K562 (cell line): Measurements from ENCODE around the gene ABCA3. TPM values are rescaled to one million over a fixed set of nuclear protein-coding genes. Genes with fewer than 3 reads are reported as not detected.

Source experiments
- ATAC-seq: fragments of 200-7000 bp; cut with Tn5 transposase; 3 replicates; pipeline ENCODE4 v1.9.1; 2020; ENCODE audit warnings: moderate library complexity
- BruUV-seq: library from RNA; stranded (reverse); fragments of 400-500 nt; replicated peaks from 2 replicates; lab custom pipeline; 2021; lab: Mats Ljungman, UMichigan
- CTCF ChIA-PET: fragments of 300-600 bp; formaldehyde crosslinking; extraction: SDS; loops from one replicate; lab custom pipeline; 2021; ENCODE audit warnings: low intra/inter-chr PET ratio; lab: Yijun Ruan, JAX
- POLR2A ChIA-PET: fragments of 300-600, 350-650 bp; sonication (Branson Sonifier 250); formaldehyde crosslinking; extraction: SDS; loops from one replicate; lab custom pipeline; 2021; ENCODE audit warnings: antibody characterized with exemption, inconsistent platforms; lab: Yijun Ruan, JAX
- DNase-seq, 4 experiments: peaks; one replicate each; pipeline versions ENCODE4 v3.0.0 to v3.0.0-alpha.2; 2011 to 2018; ENCODE audit warnings: low spot score in 3 of 4, mixed read lengths in 3 of 4; ENCODE audit errors: extremely low read depth in 1 of 4
- FAIRE-seq: peaks from 2 replicates; lab custom pipeline; 2011; peaks lifted over from hg19 to GRCh38; lab: Jason Lieb, UNC
- H2AFZ ChIP-seq: 2 replicates; pipeline ENCODE4 v1.6.0; 2011; ENCODE audit warnings: low read depth, low read length, control low read depth, inconsistent platforms
- H3K27ac ChIP-seq: fragments of 200-600 bp; 3 replicates; pipeline ENCODE4 v1.8.0; 2011; ENCODE audit warnings: low read depth, mild to moderate bottlenecking, control low read depth, inconsistent platforms, low read length, moderate library complexity, mixed read lengths; ENCODE audit errors: extremely low read depth
- H3K27me3 ChIP-seq, 2 experiments: fragments of 300-600 bp in 1 of 2; 2 replicates in 1 of 2; 3 replicates in 1 of 2; pipeline versions ENCODE4 v1.6.0 to v1.8.0; 2011; ENCODE audit warnings: inconsistent platforms in 2 of 2, low read length in 2 of 2, mild to moderate bottlenecking in 1 of 2, mixed read lengths in 1 of 2, moderate library complexity in 1 of 2; ENCODE audit not compliant: control insufficient read depth in 2 of 2, insufficient read depth in 2 of 2
- H3K36me3 ChIP-seq: fragments of 300-600 bp; 3 replicates; pipeline ENCODE4 v1.8.0; 2011; ENCODE audit warnings: mild to moderate bottlenecking, low read length, inconsistent platforms; ENCODE audit not compliant: control insufficient read depth, insufficient read depth
- H3K4me1 ChIP-seq, 2 experiments: fragments of 200-600 bp in 1 of 2; replicated peaks in 1 of 2; 2 replicates in 1 of 2; 3 replicates in 1 of 2; pipeline versions ENCODE4 v1.5.1 to v1.8.0; 2011; ENCODE audit warnings: inconsistent platforms in 2 of 2, low read length in 2 of 2, mild to moderate bottlenecking in 1 of 2, mixed read lengths in 1 of 2, moderate library complexity in 1 of 2; ENCODE audit not compliant: control insufficient read depth in 2 of 2, insufficient read depth in 2 of 2
- H3K4me2 ChIP-seq: 2 replicates; pipeline ENCODE4 v1.6.1; 2011; ENCODE audit warnings: low read length, control low read depth, inconsistent platforms, mixed read lengths; ENCODE audit not compliant: insufficient read depth
- H3K4me3 ChIP-seq: fragments of 200-600 bp; sonication (generic), shearing (Covaris generic); 2 replicates; pipeline ENCODE4 v1.5.1; 2016; ENCODE audit warnings: control low read depth, inconsistent platforms
- H3K79me2 ChIP-seq: fragments of 200-600 bp; 3 replicates; pipeline ENCODE4 v1.8.0; 2011; ENCODE audit warnings: low read length, inconsistent platforms; ENCODE audit not compliant: control insufficient read depth, insufficient read depth
- H3K9ac ChIP-seq, 2 experiments: 2 replicates each; pipeline versions ENCODE4 v1.6.0 to v1.6.1; 2011; ENCODE audit warnings: low read depth in 2 of 2, low read length in 2 of 2, control low read depth in 1 of 2, inconsistent platforms in 1 of 2, mild to moderate bottlenecking in 1 of 2, mixed read lengths in 1 of 2; ENCODE audit not compliant: insufficient read depth in 1 of 2
- H3K9me1 ChIP-seq: one replicate; pipeline ENCODE4 v1.6.0; 2011; ENCODE audit warnings: inconsistent platforms, mild to moderate bottlenecking, low read length, moderate library complexity; ENCODE audit not compliant: control insufficient read depth, insufficient read depth
- H3K9me3 ChIP-seq: replicated peaks from 2 replicates; pipeline ENCODE4 v1.5.1; 2011; ENCODE audit warnings: low read depth, low read length, inconsistent platforms; ENCODE audit not compliant: control insufficient read depth, insufficient read depth
- H4K20me1 ChIP-seq: replicated peaks from 2 replicates; pipeline ENCODE4 v1.6.1; 2011; ENCODE audit warnings: low read length, inconsistent platforms, mixed read lengths; ENCODE audit not compliant: control insufficient read depth, insufficient read depth
- MBD2 ChIP-seq: sonication (generic); IDR thresholded peaks from 2 replicates; pipeline ENCODE4 v1.6.1; 2016; ENCODE audit warnings: low read depth, borderline replicate concordance
- MEIS2 ChIP-seq: fragments of 450-650 bp; IDR thresholded peaks from 2 replicates; pipeline ENCODE4 v1.6.1; 2014; ENCODE audit warnings: mild to moderate bottlenecking; ENCODE audit not compliant: partially characterized antibody
- MXI1 ChIP-seq: IDR thresholded peaks from 2 replicates; pipeline ENCODE4 v1.6.1; 2011; ENCODE audit warnings: low read depth, mild to moderate bottlenecking, improper control_type of control experiment, low read length
- NELFE ChIP-seq: IDR thresholded peaks from 2 replicates; pipeline ENCODE4 v1.6.1; 2011; ENCODE audit warnings: mild to moderate bottlenecking; ENCODE audit not compliant: insufficient read depth, insufficient read length
- PBX2 ChIP-seq, 2 experiments: IDR thresholded peaks in 1 of 2; conservative IDR thresholded peaks in 1 of 2; 2 replicates each; pipeline ENCODE4 v1.6.1; 2016; ENCODE audit warnings: low read depth in 2 of 2, mild to moderate bottlenecking in 1 of 2, missing compliant biosample characterization in 1 of 2, missing genetic modification characterization in 1 of 2, moderate library complexity in 1 of 2
- ZBTB12 ChIP-seq: fragments of 250-450 bp; sonication (Bioruptor Pico); IDR thresholded peaks from 2 replicates; pipeline ENCODE4 v1.4.0; 2020
- ZNF354B ChIP-seq: fragments of 250-450 bp; sonication (Bioruptor Pico); IDR thresholded peaks from 2 replicates; pipeline ENCODE4 v1.4.0; 2020
- WGBS: fragments of 100-300 bp; shearing (Covaris generic); methylation state at CpG from one replicate; pipeline ENCODE4 v1.1.6; 2016; ENCODE audit warnings: low coverage, mixed read lengths; ENCODE audit not compliant: insufficient coverage; ENCODE audit errors: missing lambda C conversion rate; 5-methylcytosine and 5-hydroxymethylcytosine counted together
- in situ Hi-C: fragments of 300-500 bp; cut with MboI; formaldehyde crosslinking; loops from 4 replicates; pipeline ENCODE4 v1.15.0; 2018; ENCODE audit warnings: inconsistent platforms, mixed read lengths
- intact Hi-C: fragments of 100-400 bp; cut with micrococcal nuclease; formaldehyde crosslinking; loops from 2 replicates; pipeline ENCODE4 v1.14.2; 2022
- polyA plus RNA-seq, 8 experiments: library from polyadenylated mRNA; depleted of rRNA in 4 of 8; stranded (reverse) in 5 of 8; unstranded in 3 of 8; fragments of >200 nt; fragmentation: Nextera tagmentation in 2 of 8; fragmentation: Illumina TruSeq in 1 of 8; extraction: Ambion mirVana in 2 of 8; extraction: Trizol in 1 of 8; gene quantifications; 2 replicates each; pipeline versions ENCODE4 v1.2.1 to v1.2.3, GENCODE V29; 2011 to 2014; ENCODE audit warnings: inconsistent platforms in 1 of 8, missing spikeins in 1 of 8
- total RNA-seq, 7 experiments: library from RNA; depleted of rRNA in 6 of 7; stranded (reverse); fragments of >200 nt in 6 of 7; fragmentation: Illumina TruSeq in 2 of 7; extraction: Trizol in 2 of 7; gene quantifications; 2 replicates each; pipeline versions ENCODE4 v1.2.1 to v1.2.3, GENCODE V29; 2011 to 2021; ENCODE audit warnings: low replicate concordance in 1 of 7

ABCA3 gene
- total and polyA plus RNA-seq, 9 of the 15 experiments (the other 6 are each of a cell fraction or from before 2014, with no cell fraction given) = 0.66 to 23.7 (median 6.9) TPM

GRCh38 chr16:2365397-2366294, 25.1 kb upstream of the ABCA3 start:
- no peaks in the 10 kb centered on the region for H3K9me1 ChIP-seq
- H3K4me1 ChIP-seq = peaks cover 0 to 4% of the 10 kb centered on the region in 2 experiments; a peak in 2 of 5 replicates
- no peaks in the 10 kb centered on the region for H3K79me2 ChIP-seq
- H2AFZ ChIP-seq = no peak overlapping the region
- no peak overlapping the region for H3K27ac ChIP-seq
- no peak overlapping the region; a peak in 1 of 4 replicates for H3K9ac ChIP-seq
- CTCF ChIA-PET = no interaction called here
- H3K4me3 ChIP-seq = no peak overlapping the region
- no TSS peak for BruUV-seq
- peaks cover 13 to 21% of the 10 kb centered on the region in 2 experiments; a peak in 4 of 5 replicates for H3K27me3 ChIP-seq
- intact Hi-C loops (no loop called here), in situ Hi-C loops (no loop called here)
- ATAC-seq (no peak), FAIRE-seq (no peak), DNase-seq (no peak)
- H4K20me1 ChIP-seq = no peaks in the 10 kb centered on the region
- H3K4me2 ChIP-seq = no peak overlapping the region
- no peaks in the 10 kb centered on the region for H3K36me3 ChIP-seq
- no peaks in the 10 kb centered on the region for H3K9me3 ChIP-seq
- WGBS = 25% methylated on average over 11 of the region's 11 CpGs
- POLR2A ChIA-PET = no interaction called here
- TF ChIP-seq MEIS2 (peak; percentile 5), ZNF354B (CRISPR knock-in tag) (no peak), NELFE (no peak)

DNA sequence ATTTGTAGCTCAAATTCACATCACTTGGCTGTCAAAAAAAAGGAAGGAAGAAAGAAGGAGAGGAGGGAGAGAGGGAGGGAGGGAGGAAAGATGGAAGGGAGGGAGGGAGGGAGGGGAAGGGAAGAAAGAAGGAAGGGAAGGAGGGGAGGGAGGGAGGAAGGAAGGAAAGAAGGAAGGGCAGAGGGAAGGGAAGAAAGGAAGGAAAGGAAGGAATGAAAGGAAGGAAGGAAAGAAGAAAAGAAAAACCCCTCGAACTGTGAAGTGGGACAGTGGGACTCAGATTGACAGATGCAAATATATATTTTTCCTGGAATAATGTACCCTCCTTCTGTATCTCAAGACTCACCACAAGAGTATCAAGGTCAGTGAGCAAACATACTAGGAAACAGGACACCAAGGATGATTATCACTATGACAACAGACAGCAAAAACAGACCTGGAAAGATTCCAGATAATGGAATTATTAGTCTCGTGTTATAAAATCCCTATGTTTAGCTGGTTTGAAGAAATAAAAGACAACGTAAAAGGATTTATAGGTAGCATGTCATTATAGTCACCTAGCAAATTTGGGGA, 24.2 kb upstream of the ABCA3 start:
- CTCF ChIA-PET = no interaction called here
- in situ Hi-C loops = no loop called here
- Histone ChIP-seq H2AFZ (no peak overlapping the region), H3K27me3 (peaks cover 15 to 25% of the 10 kb centered on the region in 2 experiments; a peak in 4 of 5 replicates), H3K9me3 (no peaks in the 10 kb centered on the region), H3K4me3 (no peak overlapping the region), H4K20me1 (no peaks in the 10 kb centered on the region), H3K79me2 (no peaks in the 10 kb centered on the region), H3K9ac (no peak overlapping the region), H3K27ac (no peak overlapping the region), H3K36me3 (no peaks in the 10 kb centered on the region), H3K4me2 (no peak overlapping the region; the same call in 1 of the 2 replicates), H3K9me1 (no peaks in the 10 kb centered on the region), H3K4me1 (peaks cover 0 to 4% of the 10 kb centered on the region in 2 experiments; a peak in 2 of 5 replicates)
- WGBS = 2% methylated on average over 3 of the region's 3 CpGs
- POLR2A ChIA-PET = no interaction called here
- peak in 2 of 4 experiments; percentile 46 to 58 for DNase-seq
- intact Hi-C loops = no loop called here
- BruUV-seq = no TSS peak
- no peak for ATAC-seq
- no peak for FAIRE-seq
- TF ChIP-seq PBX2 (CRISPR knock-in tag; IDR thresholded peaks at IDR 0.05; ENCODE audit: low read depth) (no peak), PBX2 (tag; conservative IDR thresholded peaks at IDR 0.05; ENCODE audit: low read depth) (no peak), MBD2 (no peak), ZBTB12 (CRISPR knock-in tag) (no peak), MXI1 (no peak)
